ENCODE measurements around the gene DLGAP1. TPM values are rescaled to one million over a fixed set of nuclear protein-coding genes. Genes with fewer than 3 reads are reported as not detected.
"Not testable (repeated sequence)": the region's sequence is repeated elsewhere in the genome, so short reads cannot be mapped to it uniquely, and the experiment has no call there.

DLGAP1 gene
- total RNA-seq, 1 experiment from 2014 or later, result 0.07 TPM

- POLR2A ChIA-PET, result no interaction called here
- peaks cover 3% of the 10 kb centered on the region for H3K9me3 Mint-ChIP-seq (ENCODE audit: unreplicated experiment)
- intact Hi-C loops (cut with micrococcal nuclease; ENCODE audit: unreplicated experiment), result no loop called here
- Histone ChIP-seq H3K4me1 (peaks cover 8% of the 10 kb centered on the region), H3K9me3 (no peaks in the 10 kb centered on the region), H3K36me3 (ENCODE audit: control insufficient read depth, insufficient read depth, low read length) (no peaks in the 10 kb centered on the region), H3K27me3 (replicated peaks; ENCODE audit: control insufficient read depth, insufficient read depth, low read length) (no peaks in the 10 kb centered on the region), H3K4me3 (ENCODE audit: low read depth, low read length) (no peak overlapping the region)
- CTCF ChIA-PET, result no interaction called here
- H3K4me3 Mint-ChIP-seq (ENCODE audit: unreplicated experiment), result no peak overlapping the region
- no peak for TF ChIP-seq CTCF (IDR thresholded peaks at IDR 0.05; ENCODE audit: insufficient read depth in 1 of 2, low read depth in 1 of 2, low read length in 1 of 2, severe bottlenecking in 1 of 2, unreplicated experiment in 1 of 2)
- no peak for DNase-seq
- no peaks in the 10 kb centered on the region for H3K27me3 Mint-ChIP-seq (ENCODE audit: insufficient read depth, unreplicated experiment)
- H3K27ac Mint-ChIP-seq (ENCODE audit: unreplicated experiment), result no peak overlapping the region
- no TSS peak for BruUV-seq (replicated peaks)
- H3K36me3 Mint-ChIP-seq (ENCODE audit: insufficient read depth, unreplicated experiment), result no peaks in the 10 kb centered on the region
- peaks cover 6% of the 10 kb centered on the region for H3K4me1 Mint-ChIP-seq (ENCODE audit: low read depth, unreplicated experiment)
These were observed 975.1 kb downstream of the DLGAP1 start for GRCh38 chr18:3479978-3480509.

DNA sequence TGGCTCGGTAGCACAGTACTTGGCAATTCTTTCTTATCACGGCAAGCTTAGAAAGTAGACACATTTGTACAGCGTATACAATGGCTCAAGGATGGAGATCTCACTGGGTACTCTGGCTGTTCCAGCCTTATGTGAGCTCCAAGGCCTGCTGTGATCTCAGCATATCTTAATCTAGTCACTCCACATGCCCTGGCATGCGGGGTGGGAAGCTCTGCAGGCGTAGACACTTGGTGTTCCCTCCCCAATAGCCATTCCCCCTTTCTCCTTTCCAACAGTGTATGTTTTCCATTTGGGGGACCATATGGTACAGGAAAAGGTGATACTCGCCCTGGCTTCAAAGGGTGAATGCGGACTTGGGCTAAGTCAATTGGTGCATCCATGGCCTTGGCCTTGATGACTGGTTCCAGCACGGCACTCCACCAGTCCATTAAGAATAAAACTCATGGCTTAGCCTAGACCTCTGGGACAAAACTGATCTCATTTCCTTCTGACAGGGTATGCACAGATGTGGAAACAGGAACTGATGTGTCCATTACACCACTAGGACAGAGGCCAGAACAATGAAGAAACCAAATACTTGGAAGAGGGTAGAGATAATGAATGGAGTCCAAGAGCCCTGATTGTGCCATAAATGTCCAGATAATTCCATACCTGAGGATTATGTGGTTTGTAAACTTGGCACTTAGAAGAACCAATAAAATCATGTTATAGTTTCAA lies 976.7 kb downstream of the DLGAP1 start:
- Histone ChIP-seq H3K4me1 (peaks cover 8% of the 10 kb centered on the region), H3K36me3 (ENCODE audit: control insufficient read depth, insufficient read depth, low read length) (no peaks in the 10 kb centered on the region), H3K4me3 (ENCODE audit: low read depth, low read length) (no peak overlapping the region), H3K9me3 (no peaks in the 10 kb centered on the region), H3K27me3 (replicated peaks; ENCODE audit: control insufficient read depth, insufficient read depth, low read length) (no peaks in the 10 kb centered on the region)
- BruUV-seq (replicated peaks), result no TSS peak
- Mint-ChIP-seq H3K4me1 (ENCODE audit: low read depth, unreplicated experiment) (peaks cover 6% of the 10 kb centered on the region), H3K4me3 (ENCODE audit: unreplicated experiment) (no peak overlapping the region), H3K27me3 (ENCODE audit: insufficient read depth, unreplicated experiment) (no peaks in the 10 kb centered on the region), H3K36me3 (ENCODE audit: insufficient read depth, unreplicated experiment) (no peaks in the 10 kb centered on the region), H3K27ac (ENCODE audit: unreplicated experiment) (no peak overlapping the region), H3K9me3 (ENCODE audit: unreplicated experiment) (peaks cover 9% of the 10 kb centered on the region)
- no peak for DNase-seq
- ChIA-PET POLR2A (no interaction called here), CTCF (no interaction called here)
- intact Hi-C loops (cut with micrococcal nuclease; ENCODE audit: unreplicated experiment), result no loop called here
- no peak for TF ChIP-seq CTCF (IDR thresholded peaks at IDR 0.05; ENCODE audit: insufficient read depth in 1 of 2, low read depth in 1 of 2, low read length in 1 of 2, severe bottlenecking in 1 of 2, unreplicated experiment in 1 of 2)

- Histone ChIP-seq H3K9me3 (no peaks in the 10 kb centered on the region), H3K4me1 (peaks cover 12% of the 10 kb centered on the region), H3K4me3 (ENCODE audit: low read depth, low read length) (no peak overlapping the region), H3K27me3 (replicated peaks; ENCODE audit: control insufficient read depth, insufficient read depth, low read length) (no peaks in the 10 kb centered on the region), H3K36me3 (ENCODE audit: control insufficient read depth, insufficient read depth, low read length) (no peaks in the 10 kb centered on the region)
- no peak for DNase-seq
- no peaks in the 10 kb centered on the region for H3K27me3 Mint-ChIP-seq (ENCODE audit: insufficient read depth, unreplicated experiment)
- ChIA-PET CTCF (no interaction called here), POLR2A (no interaction called here)
- no peaks in the 10 kb centered on the region for H3K36me3 Mint-ChIP-seq (ENCODE audit: insufficient read depth, unreplicated experiment)
- peaks cover 9% of the 10 kb centered on the region for H3K9me3 Mint-ChIP-seq (ENCODE audit: unreplicated experiment)
- intact Hi-C loops (cut with micrococcal nuclease; ENCODE audit: unreplicated experiment), result no loop called here
- no peak overlapping the region for H3K4me3 Mint-ChIP-seq (ENCODE audit: unreplicated experiment)
- H3K4me1 Mint-ChIP-seq (ENCODE audit: low read depth, unreplicated experiment), result no peaks in the 10 kb centered on the region
- no TSS peak for BruUV-seq (replicated peaks)
- no peak overlapping the region for H3K27ac Mint-ChIP-seq (ENCODE audit: unreplicated experiment)
- TF ChIP-seq CTCF (IDR thresholded peaks at IDR 0.05; ENCODE audit: insufficient read depth in 1 of 2, low read depth in 1 of 2, low read length in 1 of 2, severe bottlenecking in 1 of 2, unreplicated experiment in 1 of 2), result no peak
These were observed 982.2 kb downstream of the DLGAP1 start for GRCh38 chr18:3472681-3473544.

- H3K4me3 ChIP-seq (ENCODE audit: low read depth, low read length); H3K9me3 ChIP-seq; H3K27me3 Mint-ChIP-seq (ENCODE audit: insufficient read depth, unreplicated experiment); H3K4me1 Mint-ChIP-seq (ENCODE audit: low read depth, unreplicated experiment); DNase-seq; H3K36me3 ChIP-seq (ENCODE audit: control insufficient read depth, insufficient read depth, low read length); H3K27me3 ChIP-seq (replicated peaks; ENCODE audit: control insufficient read depth, insufficient read depth, low read length); H3K4me3 Mint-ChIP-seq (ENCODE audit: unreplicated experiment); H3K9me3 Mint-ChIP-seq (ENCODE audit: unreplicated experiment); intact Hi-C loops (cut with micrococcal nuclease; ENCODE audit: unreplicated experiment); H3K36me3 Mint-ChIP-seq (ENCODE audit: insufficient read depth, unreplicated experiment); H3K27ac Mint-ChIP-seq (ENCODE audit: unreplicated experiment); POLR2A ChIA-PET; CTCF ChIA-PET; BruUV-seq (replicated peaks): not testable (repeated sequence)
- H3K4me1 ChIP-seq, result peaks cover 12% of the 10 kb centered on the region
These were observed 983.0 kb downstream of the DLGAP1 start for GRCh38 chr18:3472121-3472520.

Measured in Caco-2 (cell line).